Caco-2 (cell line): Measurements from ENCODE around the gene OSMR. TPM values are rescaled to one million over a fixed set of nuclear protein-coding genes. Genes with fewer than 3 reads are reported as not detected.

Source experiments
- BruUV-seq: library from RNA; stranded (reverse); fragments of 400-500 nt; replicated peaks from 2 replicates; lab custom pipeline; 2021; lab: Mats Ljungman, UMichigan
- CTCF ChIA-PET: fragments of 300-600 bp; sonication (Branson Sonifier 250); formaldehyde crosslinking; loops from one replicate; lab custom pipeline; 2022; ENCODE audit warnings: antibody characterized with exemption; lab: Charles Lee
- POLR2A ChIA-PET: fragments of 300-600 bp; sonication (Branson Sonifier 250); formaldehyde crosslinking; loops from one replicate; lab custom pipeline; 2022; ENCODE audit warnings: antibody characterized with exemption; lab: Charles Lee
- DNase-seq, 2 experiments: peaks; one replicate each; pipeline versions ENCODE4 v3.0.0 to v3.0.0-alpha.2; 2020 to 2022
- H3K27me3 ChIP-seq: replicated peaks from 2 replicates; pipeline ENCODE4 v1.6.0; 2011; ENCODE audit warnings: low read length; ENCODE audit not compliant: control insufficient read depth, insufficient read depth
- H3K36me3 ChIP-seq: 2 replicates; pipeline ENCODE4 v1.5.1; 2011; ENCODE audit warnings: low read length; ENCODE audit not compliant: control insufficient read depth, insufficient read depth
- H3K4me1 ChIP-seq: fragments of 250-450 bp; sonication (Bioruptor Pico); 2 replicates; pipeline ENCODE4 v1.5.1; 2020; ENCODE audit warnings: mild to moderate bottlenecking
- H3K4me3 ChIP-seq: 2 replicates; pipeline ENCODE4 v1.5.1; 2011; ENCODE audit warnings: low read depth, mild to moderate bottlenecking, control low read depth, low read length
- H3K9me3 ChIP-seq: fragments of 250-450 bp; sonication (Bioruptor Pico); 2 replicates; pipeline ENCODE4 v1.5.1; 2020; ENCODE audit warnings: mild to moderate bottlenecking, moderate library complexity
- H3K27ac Mint-ChIP-seq: one replicate; pipeline ENCODE4 v1.8.0; 2022; ENCODE audit warnings: mixed read lengths; ENCODE audit not compliant: unreplicated experiment
- H3K27me3 Mint-ChIP-seq: one replicate; pipeline ENCODE4 v1.8.0; 2022; ENCODE audit warnings: mixed read lengths; ENCODE audit not compliant: insufficient read depth, unreplicated experiment
- H3K36me3 Mint-ChIP-seq: one replicate; pipeline ENCODE4 v1.8.0; 2022; ENCODE audit warnings: mild to moderate bottlenecking, mixed read lengths; ENCODE audit not compliant: insufficient read depth, unreplicated experiment
- H3K4me1 Mint-ChIP-seq: one replicate; pipeline ENCODE4 v1.8.0; 2022; ENCODE audit warnings: low read depth, mixed read lengths; ENCODE audit not compliant: unreplicated experiment
- H3K4me3 Mint-ChIP-seq: one replicate; pipeline ENCODE4 v1.8.0; 2022; ENCODE audit warnings: mild to moderate bottlenecking, moderate library complexity, mixed read lengths; ENCODE audit not compliant: unreplicated experiment
- H3K9me3 Mint-ChIP-seq: one replicate; pipeline ENCODE4 v1.8.0; 2022; ENCODE audit warnings: mixed read lengths; ENCODE audit not compliant: unreplicated experiment
- CTCF ChIP-seq, 2 experiments: fragments of 200-600 bp in 1 of 2; IDR thresholded peaks; 1 replicate in 1 of 2; 2 replicates in 1 of 2; pipeline versions ENCODE4 v1.5.1 to v1.8.0; 2011 to 2022; ENCODE audit warnings: antibody characterized with exemption in 1 of 2, control low read depth in 1 of 2, inconsistent platforms in 1 of 2, low read depth in 1 of 2, low read length in 1 of 2, mild to moderate bottlenecking in 1 of 2, moderate library complexity in 1 of 2; ENCODE audit not compliant: insufficient read depth in 1 of 2, severe bottlenecking in 1 of 2, unreplicated experiment in 1 of 2
- intact Hi-C: fragments of 100-400 bp; cut with micrococcal nuclease; formaldehyde crosslinking; loops from one replicate; pipeline ENCODE4 v1.10.0; 2022; ENCODE audit not compliant: unreplicated experiment
- total RNA-seq: library from RNA; stranded (reverse); gene quantifications from 2 replicates; pipeline ENCODE4 v1.2.3, GENCODE V29; 2022

Gene OSMR
- total RNA-seq, 1 experiment from 2014 or later = 0.11 TPM

DNA sequence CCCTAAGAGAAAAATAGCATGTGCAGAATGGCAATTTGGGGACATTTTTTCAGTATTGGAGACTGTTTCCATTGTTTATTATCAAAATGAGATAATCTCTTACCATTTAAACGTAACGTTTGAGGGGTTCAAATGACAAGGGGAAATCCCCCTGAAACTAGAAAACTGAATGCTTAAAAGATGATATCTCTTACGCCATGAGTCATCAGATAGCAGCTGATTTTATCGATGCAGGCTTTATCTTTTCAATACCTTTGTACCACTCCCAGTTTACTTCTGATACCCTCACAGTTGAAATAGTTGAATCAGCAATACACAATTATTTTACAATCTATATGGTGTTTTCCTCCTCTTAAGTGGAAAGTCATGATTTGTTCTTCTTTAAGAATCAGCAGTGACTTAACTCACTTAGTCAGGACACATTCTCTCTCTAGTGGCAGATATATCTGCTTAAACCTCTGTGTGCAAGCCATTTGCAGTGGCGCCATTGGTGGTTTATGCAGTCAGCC, 29.2 kb downstream of the OSMR start:
- Mint-ChIP-seq H3K36me3 (no peaks in the 10 kb centered on the region), H3K9me3 (no peaks in the 10 kb centered on the region), H3K4me3 (no peak overlapping the region), H3K27me3 (no peaks in the 10 kb centered on the region), H3K4me1 (peaks cover 13% of the 10 kb centered on the region), H3K27ac (no peak overlapping the region)
- H3K4me3 ChIP-seq = no peak overlapping the region
- H3K9me3 ChIP-seq = no peaks in the 10 kb centered on the region
- H3K36me3 ChIP-seq = no peaks in the 10 kb centered on the region
- no peak for DNase-seq
- intact Hi-C loops = no loop called here
- POLR2A ChIA-PET = no interaction called here
- CTCF ChIA-PET = no interaction called here
- peaks cover 21% of the 10 kb centered on the region for H3K4me1 ChIP-seq
- H3K27me3 ChIP-seq = no peaks in the 10 kb centered on the region
- BruUV-seq = no TSS peak
- TF ChIP-seq CTCF (IDR thresholded peaks at IDR 0.05; ENCODE audit: insufficient read depth in 1 of 2, low read depth in 1 of 2, low read length in 1 of 2, severe bottlenecking in 1 of 2, unreplicated experiment in 1 of 2) = no peak

DNA sequence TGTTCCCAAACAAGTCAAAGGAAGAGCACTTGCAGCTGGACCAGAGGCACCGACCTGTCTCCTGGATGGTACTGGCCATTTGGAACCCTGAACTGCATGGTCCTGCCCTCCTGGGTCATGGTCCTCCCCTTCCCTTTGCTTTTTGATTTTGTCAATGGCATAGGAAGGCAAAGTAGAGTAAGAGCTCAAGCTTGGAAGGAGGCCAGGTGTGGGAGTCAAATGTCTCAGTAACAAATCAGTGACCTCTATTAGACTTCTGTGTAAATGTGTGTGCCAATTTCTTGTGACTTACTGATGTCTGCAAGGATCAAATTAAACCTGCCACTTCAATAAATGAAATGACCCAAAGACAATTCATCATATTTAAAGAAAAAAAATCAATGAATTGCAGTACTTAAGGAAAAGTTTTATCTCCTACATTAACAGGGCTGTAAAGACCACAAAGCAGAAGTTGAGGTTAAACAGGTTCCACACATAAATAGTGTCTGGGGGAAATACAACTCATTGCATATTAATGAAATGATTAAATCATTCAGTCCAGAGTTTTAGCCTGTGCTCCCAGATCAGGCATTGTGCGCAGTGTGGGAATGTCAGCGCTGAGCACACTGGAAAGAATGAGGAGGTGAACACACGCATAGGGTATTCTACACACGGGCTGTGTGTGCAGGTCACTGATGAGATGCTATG, 32.7 kb downstream of the OSMR start:
- ChIA-PET CTCF (no interaction called here), POLR2A (no interaction called here)
- H3K4me3 ChIP-seq = no peak overlapping the region
- intact Hi-C loops = no loop called here
- no peak for TF ChIP-seq CTCF (IDR thresholded peaks at IDR 0.05; ENCODE audit: insufficient read depth in 1 of 2, low read depth in 1 of 2, low read length in 1 of 2, severe bottlenecking in 1 of 2, unreplicated experiment in 1 of 2)
- Mint-ChIP-seq H3K4me1 (peaks cover 6% of the 10 kb centered on the region), H3K27me3 (no peaks in the 10 kb centered on the region), H3K36me3 (no peaks in the 10 kb centered on the region), H3K9me3 (no peaks in the 10 kb centered on the region), H3K4me3 (no peak overlapping the region), H3K27ac (no peak overlapping the region)
- BruUV-seq = no TSS peak
- no peaks in the 10 kb centered on the region for H3K27me3 ChIP-seq
- no peaks in the 10 kb centered on the region for H3K9me3 ChIP-seq
- DNase-seq = no peak
- no peaks in the 10 kb centered on the region for H3K36me3 ChIP-seq
- H3K4me1 ChIP-seq = no peaks in the 10 kb centered on the region; the same call in 1 of the 2 replicates

GRCh38 chr5:38879078-38879460, 33.3 kb downstream of the OSMR start:
- no TSS peak for BruUV-seq
- Mint-ChIP-seq H3K27me3 (no peaks in the 10 kb centered on the region), H3K9me3 (no peaks in the 10 kb centered on the region), H3K27ac (no peak overlapping the region), H3K4me1 (peaks cover 6% of the 10 kb centered on the region), H3K36me3 (no peaks in the 10 kb centered on the region), H3K4me3 (no peak overlapping the region)
- ChIA-PET CTCF (no interaction called here), POLR2A (no interaction called here)
- intact Hi-C loops = no loop called here
- TF ChIP-seq CTCF (IDR thresholded peaks at IDR 0.05; ENCODE audit: insufficient read depth in 1 of 2, low read depth in 1 of 2, low read length in 1 of 2, severe bottlenecking in 1 of 2, unreplicated experiment in 1 of 2) = no peak
- H3K4me1 ChIP-seq = no peaks in the 10 kb centered on the region; the same call in 1 of the 2 replicates
- H3K27me3 ChIP-seq = no peaks in the 10 kb centered on the region
- H3K36me3 ChIP-seq = no peaks in the 10 kb centered on the region
- H3K9me3 ChIP-seq = no peaks in the 10 kb centered on the region
- no peak for DNase-seq
- H3K4me3 ChIP-seq = no peak overlapping the region
